NCI-H128 (cell line): ENCODE data around the gene BLTP1.

Experiments used
- DNase-seq: peaks from one replicate; lab custom pipeline; 2025; ENCODE audit not compliant: unreplicated experiment; lab: John Stamatoyannopoulos, UW

Gene BLTP1

DNA sequence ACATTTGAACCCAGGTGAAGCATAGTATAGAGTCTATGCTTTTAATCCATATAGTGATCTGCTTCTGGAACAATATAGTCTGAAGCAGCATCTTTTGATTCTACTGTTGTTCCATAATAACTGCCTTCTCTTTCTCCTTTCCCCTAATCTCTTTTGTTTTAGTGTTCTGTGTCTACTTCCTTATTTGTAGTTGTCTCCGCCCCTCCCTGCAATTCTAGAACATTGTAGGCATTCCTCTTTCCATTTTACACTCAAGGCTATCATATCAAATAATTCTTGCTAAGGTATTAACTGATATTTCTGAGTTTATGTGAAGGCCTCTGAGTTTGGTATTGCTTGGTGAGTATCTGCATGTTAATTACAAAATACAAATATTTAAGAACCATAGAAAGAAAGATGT is 11.6 kb downstream of the BLTP1 start:
- no peak for DNase-seq

DNA sequence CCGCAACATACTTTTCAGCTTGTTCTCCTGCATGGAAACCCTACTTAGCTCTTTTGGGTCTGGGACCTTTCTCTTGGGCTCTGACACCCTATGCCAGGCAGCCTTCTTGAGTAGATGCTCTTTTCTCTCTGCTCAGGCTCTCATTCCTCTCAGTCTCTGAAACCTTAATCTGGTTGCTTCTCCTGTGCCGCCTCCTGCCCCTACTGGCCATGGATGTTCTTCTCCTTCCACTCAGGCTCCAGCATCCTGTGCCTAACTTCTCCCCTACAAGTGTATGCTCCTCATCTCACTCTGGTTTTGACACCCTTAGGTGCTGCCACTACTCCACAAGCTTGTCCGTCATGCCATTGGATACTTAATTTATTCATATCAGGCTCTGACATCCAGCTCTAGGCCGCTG is 15.2 kb downstream of the BLTP1 start:
- no peak for DNase-seq

GRCh38 chr4:122170775-122171174 is 18.6 kb downstream of the BLTP1 start:
- no peak for DNase-seq

DNA sequence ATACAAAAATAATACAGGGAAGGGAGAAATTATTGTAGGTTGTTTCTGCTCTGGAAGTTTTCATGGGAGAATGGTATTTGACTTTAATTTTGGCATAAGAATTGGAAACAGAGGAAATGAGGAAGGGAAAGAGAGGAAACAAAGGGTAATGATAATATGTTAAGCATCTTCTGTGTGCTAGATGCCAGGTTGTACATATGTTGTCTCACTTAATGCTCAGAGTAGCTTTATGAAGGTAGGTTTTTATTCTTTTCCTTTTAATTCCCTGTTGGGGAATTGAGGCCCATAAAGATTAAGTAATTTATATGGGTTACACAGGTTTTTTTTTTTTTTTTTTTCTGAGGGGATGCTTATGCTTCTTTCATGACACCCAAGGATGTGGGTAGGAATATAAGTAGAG is 19.2 kb downstream of the BLTP1 start:
- DNase-seq, result no peak

DNA sequence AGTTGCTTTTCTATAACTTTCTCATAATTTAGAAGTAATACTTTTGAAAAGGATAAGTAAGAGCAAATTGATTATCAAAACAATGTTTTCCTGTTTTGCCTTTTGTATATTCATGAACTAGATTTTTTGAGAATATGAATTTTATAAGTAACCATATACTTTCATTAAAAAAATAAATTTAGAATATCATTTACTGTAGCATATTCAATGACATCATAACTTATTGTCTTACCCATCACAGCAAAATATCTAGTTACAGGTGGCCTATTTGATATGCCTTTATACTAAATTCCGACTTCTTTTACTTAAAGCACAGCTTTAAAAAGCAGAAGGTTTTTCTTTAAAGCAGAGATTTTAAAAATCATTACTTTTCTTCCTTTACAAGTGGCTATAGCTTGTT is 20.1 kb downstream of the BLTP1 start:
- no peak for DNase-seq

DNA sequence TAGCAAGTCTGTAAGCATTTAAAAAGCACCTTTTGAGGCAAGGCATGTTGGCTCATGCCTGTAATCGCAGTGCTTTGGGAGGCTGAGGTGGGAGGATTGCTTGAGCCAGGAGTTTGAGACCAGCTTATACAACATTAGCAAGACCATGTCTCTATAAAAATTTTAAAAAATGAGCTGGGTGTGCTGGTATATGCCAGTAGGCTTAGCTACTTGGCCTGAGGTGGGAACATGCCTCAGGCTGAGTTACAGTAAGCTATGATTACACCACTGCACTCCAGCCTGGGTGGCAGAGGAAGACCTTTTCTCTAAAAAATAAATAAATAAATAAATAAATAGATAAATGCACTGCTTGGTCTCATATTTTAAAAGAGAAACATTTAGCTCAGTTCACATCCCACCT is 26.8 kb downstream of the BLTP1 start:
- DNase-seq, result no peak

DNA sequence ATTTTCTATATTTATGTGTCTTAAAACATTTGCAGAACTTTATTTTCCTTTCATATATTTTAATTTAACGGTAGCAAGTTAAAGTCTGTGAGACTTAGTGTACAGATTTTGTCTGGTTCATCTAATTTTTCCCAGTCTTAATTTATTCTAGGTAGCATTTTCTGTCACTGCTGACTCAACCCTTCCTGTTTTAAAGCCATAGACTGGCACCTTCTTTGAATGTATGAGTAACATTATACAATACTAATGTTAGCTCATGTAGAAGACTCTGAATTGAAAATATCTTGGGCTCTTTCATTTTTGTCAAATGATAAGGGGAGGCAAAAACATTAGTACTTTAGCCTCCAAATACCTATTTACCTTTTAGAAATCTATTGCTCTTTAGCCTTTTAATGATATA is 43.6 kb downstream of the BLTP1 start:
- no peak for DNase-seq
